Endothelial cell of umbilical vein (primary cell): ENCODE results near the gene REPIN1. TPM values are rescaled to one million over a fixed set of nuclear protein-coding genes. Genes with fewer than 3 reads are reported as not detected.

Experiments
- BruUV-seq: library from RNA; stranded (reverse); fragments of 400-500 nt; replicated peaks from 2 replicates; lab custom pipeline; 2021; lab: Mats Ljungman, UMichigan
- CTCF ChIA-PET: fragments of 300-600, 350-600 bp; sonication (Branson Sonifier 250); formaldehyde crosslinking; loops from one replicate; lab custom pipeline; 2021; ENCODE audit warnings: antibody characterized with exemption, inconsistent platforms; lab: Charles Lee
- POLR2A ChIA-PET: fragments of 300-600, 350-600 bp; sonication (Branson Sonifier 250); formaldehyde crosslinking; loops from one replicate; lab custom pipeline; 2021; ENCODE audit warnings: antibody characterized with exemption, inconsistent platforms; lab: Charles Lee
- DNase-seq: peaks from one replicate; pipeline ENCODE4 v3.0.0-alpha.2; 2011; ENCODE audit warnings: low read depth, low spot score
- FAIRE-seq: peaks from 2 replicates; lab custom pipeline; 2011; peaks lifted over from hg19 to GRCh38; lab: Jason Lieb, UNC
- H2AFZ ChIP-seq: 2 replicates; pipeline ENCODE4 v1.6.0; 2012; ENCODE audit warnings: low read depth, low read length, control low read depth, inconsistent platforms
- H3K27ac ChIP-seq: 2 replicates; pipeline ENCODE4 v1.5.1; 2011; ENCODE audit warnings: low read depth, mild to moderate bottlenecking, control low read depth, low read length, moderate library complexity; ENCODE audit not compliant: insufficient read depth
- H3K27me3 ChIP-seq, 2 experiments: 2 replicates each; pipeline versions ENCODE4 v1.6.0 to v1.6.1; 2011; ENCODE audit warnings: low read length in 2 of 2, mixed read lengths in 1 of 2; ENCODE audit not compliant: control insufficient read depth in 2 of 2, insufficient read depth in 2 of 2
- H3K36me3 ChIP-seq, 2 experiments: 2 replicates in 1 of 2; 3 replicates in 1 of 2; pipeline ENCODE4 v1.5.1; 2011; ENCODE audit warnings: low read length in 2 of 2, mild to moderate bottlenecking in 1 of 2, moderate library complexity in 1 of 2; ENCODE audit not compliant: control insufficient read depth in 2 of 2, insufficient read depth in 2 of 2; ENCODE audit errors: extremely low read depth in 1 of 2
- H3K4me1 ChIP-seq: 3 replicates; pipeline ENCODE4 v1.5.1; 2011; ENCODE audit warnings: mild to moderate bottlenecking, low read length; ENCODE audit not compliant: control insufficient read depth, insufficient read depth; ENCODE audit errors: extremely low read depth
- H3K4me2 ChIP-seq: 2 replicates; pipeline ENCODE4 v1.6.1; 2011; ENCODE audit warnings: low read length, control low read depth, mixed read lengths; ENCODE audit not compliant: insufficient read depth
- H3K4me3 ChIP-seq, 3 experiments: fragments of 200-600 bp in 1 of 3; sonication (generic), shearing (Covaris generic) in 1 of 3; replicated peaks in 1 of 3; 2 replicates each; pipeline ENCODE4 v1.5.1; 2011 to 2016; ENCODE audit warnings: control low read depth in 3 of 3, low read length in 3 of 3, mild to moderate bottlenecking in 2 of 3, inconsistent platforms in 1 of 3, low read depth in 1 of 3, moderate library complexity in 1 of 3; ENCODE audit not compliant: insufficient read depth in 1 of 3
- H3K79me2 ChIP-seq: 2 replicates; pipeline ENCODE4 v1.6.0; 2012; ENCODE audit warnings: low read length, inconsistent platforms; ENCODE audit not compliant: control insufficient read depth, insufficient read depth
- H3K9ac ChIP-seq: replicated peaks from 2 replicates; pipeline ENCODE3; 2011; ENCODE audit warnings: low read length, control low read depth; ENCODE audit not compliant: insufficient read depth; ENCODE audit errors: extremely low read depth
- H3K9me1 ChIP-seq: replicated peaks from 3 replicates; pipeline ENCODE4 v1.6.0; 2011; ENCODE audit warnings: mild to moderate bottlenecking, low read length; ENCODE audit not compliant: control insufficient read depth, insufficient read depth; ENCODE audit errors: extremely low read depth
- H3K9me3 ChIP-seq: replicated peaks from 2 replicates; pipeline ENCODE4 v1.5.1; 2012; ENCODE audit warnings: low read length, inconsistent platforms; ENCODE audit not compliant: control insufficient read depth, insufficient read depth
- H4K20me1 ChIP-seq: replicated peaks from 2 replicates; pipeline ENCODE3; 2011; ENCODE audit warnings: mild to moderate bottlenecking, low read length; ENCODE audit not compliant: control insufficient read depth, insufficient read depth; ENCODE audit errors: extremely low read depth
- CTCF ChIP-seq, 2 donors: IDR thresholded peaks; 1 replicate in 1 of 2; 2 replicates in 1 of 2; pipeline ENCODE4 v1.5.1; 2011; ENCODE audit warnings: low read length in 2 of 2, mild to moderate bottlenecking in 2 of 2, moderate library complexity in 2 of 2, control low read depth in 1 of 2, inconsistent platforms in 1 of 2, low read depth in 1 of 2; ENCODE audit not compliant: insufficient read depth in 1 of 2; ENCODE audit errors: extremely low read depth in 1 of 2
- EZH2 ChIP-seq: IDR thresholded peaks from 2 replicates; pipeline ENCODE4 v1.6.1; 2012; ENCODE audit warnings: borderline replicate concordance, low read depth, mild to moderate bottlenecking, moderate library complexity, low read length, inconsistent platforms; ENCODE audit not compliant: severe bottlenecking
- FOS ChIP-seq: IDR thresholded peaks from 2 replicates; pipeline ENCODE4 v1.6.1; 2011; ENCODE audit warnings: mild to moderate bottlenecking, low read length, moderate library complexity, borderline replicate concordance; ENCODE audit not compliant: insufficient read depth
- GATA2 ChIP-seq: IDR thresholded peaks from 2 replicates; pipeline ENCODE4 v1.7.0; 2011; ENCODE audit warnings: low read depth, mild to moderate bottlenecking, moderate library complexity, mixed read lengths, low read length; ENCODE audit not compliant: insufficient read length, insufficient read depth
- JUN ChIP-seq: IDR thresholded peaks from 2 replicates; pipeline ENCODE4 v1.6.1; 2011; ENCODE audit warnings: borderline replicate concordance, low read depth; ENCODE audit not compliant: insufficient read length, insufficient read depth
- MYC ChIP-seq: IDR thresholded peaks from one replicate; pipeline ENCODE4 v1.6.1; 2011; ENCODE audit warnings: mild to moderate bottlenecking, low read depth, low read length
- POLR2A ChIP-seq: IDR thresholded peaks from 2 replicates; pipeline ENCODE4 v1.6.1; 2012; ENCODE audit warnings: low read depth, mild to moderate bottlenecking, control low read depth, low read length
- POLR2AphosphoS5 ChIP-seq: IDR thresholded peaks from 2 replicates; pipeline ENCODE4 v1.6.1; 2012; ENCODE audit warnings: low read depth, mild to moderate bottlenecking, control low read depth, low read length, moderate library complexity; ENCODE audit not compliant: insufficient read depth
- dilution Hi-C: fragments of 300-500 bp; cut with MboI; formaldehyde crosslinking; loops from one replicate; pipeline ENCODE4 v1.15.0; 2019; ENCODE audit warnings: low sequenced_read_pairs; ENCODE audit not compliant: extremely low pct_ligation_motif_present
- intact Hi-C: fragments of 100-400 bp; cut with micrococcal nuclease; formaldehyde crosslinking; loops from one replicate; pipeline ENCODE4 v1.10.0; 2022
- polyA plus RNA-seq, 4 experiments: library from polyadenylated mRNA; depleted of rRNA in 3 of 4; stranded (reverse) in 3 of 4; unstranded in 1 of 4; fragments of >200 nt; gene quantifications; 2 replicates each; pipeline versions ENCODE4 v1.2.1 to v1.2.3, GENCODE V29; 2011 to 2012; ENCODE audit warnings: missing spikeins in 1 of 4
- total RNA-seq: library from RNA; stranded (reverse); gene quantifications from 2 replicates; pipeline ENCODE4 v1.2.3, GENCODE V29; 2021
- TF ChIP-seq, protein P1 (sequence below): IDR thresholded peaks from 2 replicates; pipeline ENCODE4 v1.6.1; 2011; ENCODE audit not compliant: insufficient read depth, insufficient read length

Gene REPIN1
- total and polyA plus RNA-seq, 2 donors (not counting 3 experiments of a cell fraction or from before 2014, with no cell fraction given) = 108 to 140 TPM

DNA sequence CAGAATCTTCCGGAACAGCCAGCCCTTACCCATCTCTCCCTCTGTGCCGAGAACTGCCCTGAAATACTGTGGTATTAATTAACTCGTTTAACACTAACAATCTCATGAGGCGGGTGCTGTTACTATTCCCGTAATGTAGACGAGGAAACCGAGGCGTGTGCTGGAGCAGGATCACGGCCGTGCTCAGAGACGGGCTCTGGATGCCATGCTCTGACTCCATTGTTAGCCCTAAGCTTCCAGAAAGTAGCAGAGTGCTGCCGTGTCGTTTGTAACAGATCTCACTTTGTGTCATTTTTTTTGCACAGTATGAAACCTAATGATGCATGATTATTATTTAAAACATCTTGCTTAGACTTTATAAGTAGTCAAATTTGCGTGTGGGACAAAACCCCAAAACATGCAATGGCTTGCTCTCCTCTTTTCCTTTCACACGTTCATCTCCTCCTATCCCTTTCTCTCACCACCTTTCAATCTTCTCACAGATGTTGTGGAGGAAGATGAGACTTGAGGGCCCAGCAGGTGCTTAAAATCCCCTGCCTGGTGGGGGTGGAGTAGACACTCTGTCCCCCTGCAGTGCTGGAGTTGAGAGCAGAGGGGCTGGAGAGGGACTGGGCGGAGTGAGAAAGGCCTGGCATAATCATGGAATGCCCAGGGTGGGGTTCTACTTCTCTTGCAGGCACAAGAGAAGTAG lies 44.8 kb upstream of the REPIN1 start:
- no peak for DNase-seq
- dilution Hi-C loops = no loop called here
- no peak for FAIRE-seq
- Histone ChIP-seq H3K27me3 (no peaks in the 10 kb centered on the region), H3K4me2 (peak overlapping the region; percentile 58), H3K9me1 (no peaks in the 10 kb centered on the region), H3K9ac (no peak overlapping the region), H3K79me2 (no peaks in the 10 kb centered on the region), H3K27ac (no peak overlapping the region), H3K36me3 (no peaks in the 10 kb centered on the region), H3K9me3 (no peaks in the 10 kb centered on the region), H3K4me1 (peaks cover 3% of the 10 kb centered on the region), H2AFZ (peak overlapping the region; percentile 73), H3K4me3 (no peak overlapping the region), H4K20me1 (no peaks in the 10 kb centered on the region)
- no TSS peak for BruUV-seq
- ChIA-PET POLR2A (no interaction called here), CTCF (no interaction called here)
- intact Hi-C loops = no loop called here
- TF ChIP-seq, protein P1, sequence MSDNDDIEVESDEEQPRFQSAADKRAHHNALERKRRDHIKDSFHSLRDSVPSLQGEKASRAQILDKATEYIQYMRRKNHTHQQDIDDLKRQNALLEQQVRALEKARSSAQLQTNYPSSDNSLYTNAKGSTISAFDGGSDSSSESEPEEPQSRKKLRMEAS = no peak
- TF ChIP-seq EZH2 (no peak), POLR2A (no peak), CTCF (IDR thresholded peaks at IDR 0.05; ENCODE audit: extremely low read depth in 1 of 2, insufficient read depth in 1 of 2, low read depth in 1 of 2, low read length in 2 of 2) (no peak), FOS (no peak), MYC (no peak), GATA2 (no peak), JUN (no peak), POLR2AphosphoS5 (no peak)
